ENCODE results near the gene BNIP3.
"Not testable (repeated sequence)": the region's sequence is repeated elsewhere in the genome, so short reads cannot be mapped to it uniquely, and the experiment has no call there.

The BNIP3 gene

GRCh38 chr10:131961047-131961776 is 20.5 kb downstream of the BNIP3 start:
- H3K27ac ChIP-seq, result peak overlapping the region; percentile 73

GRCh38 chr10:131960631-131961046 is 21.1 kb downstream of the BNIP3 start:
- peak overlapping the region; percentile 73; the same call in 1 of the 2 replicates for H3K27ac ChIP-seq
- no peak for TF ChIP-seq CTCF (conservative IDR thresholded peaks at IDR 0.05)
- TF ChIP-seq ZFX (IDR thresholded peaks at IDR 0.05), result no peak

More at GRCh38 chr10:131961047-131961776, 20.5 kb downstream of the BNIP3 start:
- TF ChIP-seq ZFX (IDR thresholded peaks at IDR 0.05) (no peak), CTCF (conservative IDR thresholded peaks at IDR 0.05) (no peak)

GRCh38 chr10:131959841-131960240 is 21.9 kb downstream of the BNIP3 start:
- no peak overlapping the region for H3K27ac ChIP-seq
- TF ChIP-seq ZFX (IDR thresholded peaks at IDR 0.05) (no peak), CTCF (conservative IDR thresholded peaks at IDR 0.05) (no peak)

- no peak overlapping the region for H3K27ac ChIP-seq
- TF ChIP-seq ZFX (IDR thresholded peaks at IDR 0.05) (no peak), CTCF (conservative IDR thresholded peaks at IDR 0.05) (no peak)
These were observed 26.0 kb downstream of the BNIP3 start for GRCh38 chr10:131955591-131956340.

GRCh38 chr10:131954356-131954965 is 27.3 kb downstream of the BNIP3 start:
- TF ChIP-seq CTCF (conservative IDR thresholded peaks at IDR 0.05) (no peak), ZFX (IDR thresholded peaks at IDR 0.05) (no peak)
- no peak overlapping the region for H3K27ac ChIP-seq

- not testable (repeated sequence) for H3K27ac ChIP-seq
These were observed 31.8 kb downstream of the BNIP3 start for GRCh38 chr10:131949908-131950307.

- H3K27ac ChIP-seq, result no peak overlapping the region
- TF ChIP-seq ZFX (IDR thresholded peaks at IDR 0.05) (no peak), CTCF (conservative IDR thresholded peaks at IDR 0.05) (no peak)
These were observed 32.5 kb downstream of the BNIP3 start for GRCh38 chr10:131949041-131949862.

All from C4-2B (cell line).